B cell (primary cell): ENCODE data around the gene ZBTB12. TPM values are rescaled to one million over a fixed set of nuclear protein-coding genes. Genes with fewer than 3 reads are reported as not detected.

Experiments used
- ATAC-seq: fragments of 200-7000 bp; cut with Tn5 transposase; one replicate; pipeline ENCODE4 v1.10.0; 2021; ENCODE audit warnings: low read depth, mild to moderate bottlenecking, moderate number of reproducible peaks, moderate library complexity
- CTCF ChIA-PET: fragments of 350-600 bp; sonication (Branson Sonifier 250); formaldehyde crosslinking; loops from one replicate; lab custom pipeline; 2021; ENCODE audit warnings: antibody characterized with exemption, inconsistent platforms; lab: Charles Lee
- POLR2A ChIA-PET: fragments of 350-600 bp; sonication (Branson Sonifier 250); formaldehyde crosslinking; loops from one replicate; lab custom pipeline; 2021; ENCODE audit warnings: antibody characterized with exemption; lab: Charles Lee
- DNase-seq: peaks from one replicate; pipeline ENCODE4 v3.0.0; 2013
- H2AFZ ChIP-seq: 2 replicates; pipeline ENCODE4 v1.6.1; 2012; ENCODE audit warnings: mild to moderate bottlenecking, low read depth, low read length; ENCODE audit not compliant: insufficient read depth, poor library complexity, severe bottlenecking
- H3K27ac ChIP-seq, 2 donors: 1 replicate in 1 of 2; 2 replicates in 1 of 2; pipeline ENCODE4 v1.5.1; 2012 to 2013; ENCODE audit warnings: low read length in 2 of 2, mild to moderate bottlenecking in 2 of 2, moderate library complexity in 1 of 2
- H3K27me3 ChIP-seq, 4 experiments: fragments of 200-600 bp in 1 of 4; sonication (generic) in 1 of 4; replicated peaks in 1 of 4; 1 replicate in 2 of 4; 2 replicates in 2 of 4; pipeline versions ENCODE4 v1.6.1 to v1.7.0; 2013 to 2016; ENCODE audit warnings: low read length in 3 of 4, mild to moderate bottlenecking in 2 of 4, mixed read lengths in 1 of 4, moderate library complexity in 1 of 4; ENCODE audit not compliant: insufficient read depth in 4 of 4, control insufficient read depth in 3 of 4; ENCODE audit errors: control extremely low read depth in 1 of 4
- H3K36me3 ChIP-seq, 2 experiments: replicated peaks in 1 of 2; 1 replicate in 1 of 2; 2 replicates in 1 of 2; pipeline versions ENCODE4 v1.6.1 to v1.7.1; 2013; ENCODE audit warnings: low read length in 1 of 2; ENCODE audit not compliant: insufficient read depth in 2 of 2, control insufficient read depth in 1 of 2; ENCODE audit errors: control extremely low read depth in 1 of 2, extremely low read depth in 1 of 2
- H3K4me1 ChIP-seq, 2 donors: fragments of 200-600 bp in 1 of 2; sonication (generic) in 1 of 2; 1 replicate in 1 of 2; 2 replicates in 1 of 2; pipeline versions ENCODE4 v1.5.1 to v1.6.1; 2013 to 2017; ENCODE audit warnings: low read length in 2 of 2; ENCODE audit not compliant: control insufficient read depth in 2 of 2, insufficient read depth in 2 of 2
- H3K4me2 ChIP-seq: replicated peaks from 2 replicates; pipeline ENCODE3; 2012; ENCODE audit warnings: mild to moderate bottlenecking, low read depth, low read length; ENCODE audit not compliant: poor library complexity, severe bottlenecking
- H3K4me3 ChIP-seq, 5 experiments: fragments of 200-600 bp in 1 of 5; sonication (generic) in 1 of 5; 1 replicate in 3 of 5; 2 replicates in 2 of 5; pipeline versions ENCODE4 v1.5.1 to v1.7.0; 2011 to 2016; ENCODE audit warnings: low read length in 4 of 5, mild to moderate bottlenecking in 4 of 5, low read depth in 2 of 5, control low read depth in 1 of 5, moderate library complexity in 1 of 5; ENCODE audit not compliant: insufficient read depth in 1 of 5; ENCODE audit errors: control extremely low read depth in 1 of 5, extremely low read depth in 1 of 5
- H3K79me2 ChIP-seq: fragments of 200-600 bp; sonication (generic); one replicate; pipeline ENCODE4 v1.6.0; 2016; ENCODE audit warnings: low read length; ENCODE audit not compliant: control insufficient read depth, insufficient read depth
- H3K9ac ChIP-seq: fragments of 200-600 bp; sonication (generic); 2 replicates; pipeline ENCODE4 v1.6.1; 2017; ENCODE audit warnings: mild to moderate bottlenecking, low read length, moderate library complexity
- H3K9me3 ChIP-seq, 3 donors: one replicate each; pipeline versions ENCODE4 v1.6.1 to v1.7.1; 2013; ENCODE audit warnings: low read length in 2 of 3; ENCODE audit not compliant: control insufficient read depth in 2 of 3, insufficient read depth in 1 of 3; ENCODE audit errors: control extremely low read depth in 1 of 3
- H4K20me1 ChIP-seq: 2 replicates; pipeline ENCODE4 v1.6.0; 2012; ENCODE audit warnings: mild to moderate bottlenecking, low read length; ENCODE audit not compliant: insufficient read depth, control insufficient read depth, poor library complexity, severe bottlenecking
- H3K27ac Mint-ChIP-seq: one replicate; pipeline ENCODE4 v1.8.0; 2021; ENCODE audit warnings: mixed read lengths
- H3K27me3 Mint-ChIP-seq: one replicate; pipeline ENCODE4 v1.8.0; 2021; ENCODE audit warnings: mixed read lengths
- H3K4me1 Mint-ChIP-seq: one replicate; pipeline ENCODE4 v1.8.0; 2021; ENCODE audit warnings: mixed read lengths
- H3K4me3 Mint-ChIP-seq: one replicate; pipeline ENCODE4 v1.8.0; 2021; ENCODE audit warnings: mixed read lengths
- H3K9me3 Mint-ChIP-seq: one replicate; pipeline ENCODE4 v1.8.0; 2022; ENCODE audit warnings: mixed read lengths; ENCODE audit not compliant: insufficient read depth
- EZH2 ChIP-seq: IDR thresholded peaks from 2 replicates; pipeline ENCODE4 v1.6.1; 2012; ENCODE audit warnings: borderline replicate concordance, low read depth, mild to moderate bottlenecking, moderate library complexity, low read length; ENCODE audit not compliant: insufficient read depth, poor library complexity, severe bottlenecking
- WGBS: methylation state at CpG from one replicate; pipeline ENCODE4 v1.1.5; 2013; ENCODE audit warnings: missing lambda C conversion rate; ENCODE audit not compliant: insufficient coverage; 5-methylcytosine and 5-hydroxymethylcytosine counted together
- intact Hi-C: fragments of 100-400 bp; cut with micrococcal nuclease; formaldehyde crosslinking; loops from one replicate; pipeline ENCODE4 v1.10.0; 2022
- polyA plus RNA-seq: library from polyadenylated mRNA; depleted of rRNA; stranded (reverse); fragments of >200 nt; gene quantifications from 2 replicates; pipeline ENCODE4 v1.2.3, GENCODE V29; 2012
- total RNA-seq, 2 donors: library from RNA; stranded (reverse); fragments of 120-200 nt in 1 of 2; gene quantifications; 1 replicate in 1 of 2; 2 replicates in 1 of 2; pipeline versions ENCODE4 v1.2.3 to v1.2.4, GENCODE V29; 2013 to 2022
- TF ChIP-seq, protein P1 (sequence below): fragments of 200-600 bp; IDR thresholded peaks from one replicate; pipeline ENCODE4 v1.8.0; 2022; ENCODE audit warnings: antibody characterized with exemption, mild to moderate bottlenecking

Gene ZBTB12
- total and polyA plus RNA-seq, 2 donors (not counting 1 experiment from before 2014, with no cell fraction given) = 1.4 to 8.9 TPM

DNA sequence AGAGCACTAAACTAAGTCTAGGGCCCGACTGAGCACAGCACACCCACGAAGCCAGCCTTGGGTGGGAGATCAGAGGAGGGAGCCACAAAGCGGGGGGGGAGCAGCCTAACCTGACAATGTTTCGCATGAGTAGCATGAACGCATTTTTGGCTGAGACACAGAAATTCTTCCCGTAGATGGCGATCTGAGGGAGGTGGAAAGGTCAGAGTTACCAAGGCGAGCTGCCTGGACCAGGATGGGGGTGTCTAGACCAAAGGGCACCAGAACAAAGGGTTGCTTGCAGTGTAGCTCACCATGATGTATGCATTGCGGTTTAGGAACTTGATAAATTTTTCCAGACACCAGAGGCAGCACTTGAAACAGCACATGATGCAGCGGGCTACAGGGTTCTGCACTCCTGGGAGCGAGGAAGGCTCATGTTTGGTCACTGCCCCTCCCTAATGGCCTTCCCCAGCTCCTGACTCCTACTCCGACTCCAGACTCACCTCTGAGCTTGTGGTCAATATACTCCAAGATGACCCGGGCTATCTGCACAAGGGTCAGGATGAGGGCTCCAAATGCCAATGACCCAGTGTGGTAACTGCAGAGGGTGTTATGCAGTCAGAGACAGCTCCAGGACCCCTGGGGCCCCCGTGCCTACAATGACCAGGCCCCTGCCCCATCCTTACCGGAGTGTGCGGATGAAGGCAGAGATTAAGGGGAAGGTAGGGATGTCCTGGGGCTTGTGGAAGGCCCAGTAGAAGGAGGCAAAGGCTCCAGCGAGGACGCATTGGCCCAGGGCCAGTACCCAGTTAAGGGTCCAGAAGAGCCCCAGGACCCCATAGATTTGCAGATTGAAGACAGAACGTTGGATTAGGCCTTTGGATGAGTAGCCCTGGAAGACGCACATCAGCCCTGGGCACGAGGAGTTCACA lies 36.4 kb downstream of the ZBTB12 start:
- Mint-ChIP-seq H3K4me1 (peaks cover 24% of the 10 kb centered on the region), H3K27me3 (no peaks in the 10 kb centered on the region), H3K4me3 (no peak overlapping the region), H3K9me3 (no peaks in the 10 kb centered on the region), H3K27ac (no peak overlapping the region)
- Histone ChIP-seq H3K79me2 (peaks cover 17% of the 10 kb centered on the region), H3K4me3 (no peak overlapping the region), H2AFZ (no peak overlapping the region), H3K27ac (no peak overlapping the region), H3K4me1 (peaks cover 18 to 23% of the 10 kb centered on the region in 2 donors), H3K9ac (no peak overlapping the region), H3K27me3 (no peaks in the 10 kb centered on the region), H3K4me2 (no peak overlapping the region), H3K9me3 (no peaks in the 10 kb centered on the region), H4K20me1 (no peaks in the 10 kb centered on the region), H3K36me3 (no peaks in the 10 kb centered on the region)
- no peak for ATAC-seq
- ChIA-PET CTCF (interaction anchor here (0.8 to 3.0 kb wide), 4 partner anchors 23 to 319 kb away, joined by 3 to 9 read pairs (median 6); partner anchors contain the start of gene ATP6V1G2), POLR2A (interaction anchor here (0.5 to 0.6 kb wide), 2 partner anchors 9 to 201 kb away, joined by 3 read pairs; no protein-coding TSS in a partner anchor)
- intact Hi-C loops = loop anchor here (10.0 kb wide), 1 partner anchor 371 kb away; the partner anchor contains the start of gene MICB
- TF ChIP-seq, protein P1, sequence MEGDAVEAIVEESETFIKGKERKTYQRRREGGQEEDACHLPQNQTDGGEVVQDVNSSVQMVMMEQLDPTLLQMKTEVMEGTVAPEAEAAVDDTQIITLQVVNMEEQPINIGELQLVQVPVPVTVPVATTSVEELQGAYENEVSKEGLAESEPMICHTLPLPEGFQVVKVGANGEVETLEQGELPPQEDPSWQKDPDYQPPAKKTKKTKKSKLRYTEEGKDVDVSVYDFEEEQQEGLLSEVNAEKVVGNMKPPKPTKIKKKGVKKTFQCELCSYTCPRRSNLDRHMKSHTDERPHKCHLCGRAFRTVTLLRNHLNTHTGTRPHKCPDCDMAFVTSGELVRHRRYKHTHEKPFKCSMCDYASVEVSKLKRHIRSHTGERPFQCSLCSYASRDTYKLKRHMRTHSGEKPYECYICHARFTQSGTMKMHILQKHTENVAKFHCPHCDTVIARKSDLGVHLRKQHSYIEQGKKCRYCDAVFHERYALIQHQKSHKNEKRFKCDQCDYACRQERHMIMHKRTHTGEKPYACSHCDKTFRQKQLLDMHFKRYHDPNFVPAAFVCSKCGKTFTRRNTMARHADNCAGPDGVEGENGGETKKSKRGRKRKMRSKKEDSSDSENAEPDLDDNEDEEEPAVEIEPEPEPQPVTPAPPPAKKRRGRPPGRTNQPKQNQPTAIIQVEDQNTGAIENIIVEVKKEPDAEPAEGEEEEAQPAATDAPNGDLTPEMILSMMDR = no peak
- TF ChIP-seq EZH2 = no peak
- no peak for DNase-seq
- 87% methylated on average over 21 of the region's 21 CpGs for WGBS
